ENCODE measurements around the gene AICDA.

AICDA gene

GRCh38 chr12:8559676-8560075 is 53.0 kb downstream of the AICDA start:
- Histone ChIP-seq H3K4me2 (ENCODE audit: insufficient read depth, low read length, poor library complexity, severe bottlenecking) (no peak overlapping the region), H4K8ac (ENCODE audit: low read depth, low read length) (no peak overlapping the region), H3K18ac (ENCODE audit: low read length) (no peak overlapping the region), H3K36me3 (replicated peaks in 1 of 2; ENCODE audit: control insufficient read depth in 2 of 2, insufficient read depth in 2 of 2, low read length in 2 of 2) (no peaks in the 10 kb centered on the region), H3K27ac (replicated peaks; ENCODE audit: low read length) (no peak overlapping the region), H2BK5ac (ENCODE audit: low read length) (no peak overlapping the region), H3K27me3 (ENCODE audit: control insufficient read depth in 3 of 3, insufficient read depth in 3 of 3, low read depth in 1 of 3, low read length in 3 of 3) (no peaks in the 10 kb centered on the region), H3K4ac (ENCODE audit: low read length) (no peak overlapping the region), H3K79me1 (ENCODE audit: low read depth, low read length) (no peaks in the 10 kb centered on the region), H3K4me3 (ENCODE audit: low read length in 2 of 2) (no peak overlapping the region), H2BK120ac (ENCODE audit: low read depth, low read length) (no peak overlapping the region), H3K14ac (ENCODE audit: low read length) (no peak overlapping the region), H2BK15ac (ENCODE audit: low read length) (no peak overlapping the region), H3K4me1 (ENCODE audit: control insufficient read depth in 2 of 2, insufficient read depth in 1 of 2, low read depth in 1 of 2, low read length in 2 of 2) (no peaks in the 10 kb centered on the region), H3K9me3 (replicated peaks in 1 of 2; ENCODE audit: control insufficient read depth in 2 of 2, insufficient read depth in 1 of 2, low read depth in 1 of 2, low read length in 2 of 2) (peaks cover 0 to 3% of the 10 kb centered on the region in 2 donors), H2AK5ac (ENCODE audit: low read depth, low read length) (no peak overlapping the region), H4K91ac (ENCODE audit: low read depth, low read length, poor library complexity) (no peak overlapping the region), H2AFZ (ENCODE audit: low read length) (no peak overlapping the region), H3K9ac (ENCODE audit: low read depth, low read length, poor library complexity) (no peak overlapping the region), H2BK12ac (ENCODE audit: low read length) (no peak overlapping the region), H3K23ac (ENCODE audit: low read depth, low read length, poor library complexity) (no peak overlapping the region)
- no CpG with 5 or more reads among the region's 11 CpGs for WGBS, 2 donors (ENCODE audit: extremely low coverage in 2 of 2, insufficient read length in 2 of 2, insufficient replicate concordance in 1 of 2)
- no peak for DNase-seq (ENCODE audit: low spot score)

DNA sequence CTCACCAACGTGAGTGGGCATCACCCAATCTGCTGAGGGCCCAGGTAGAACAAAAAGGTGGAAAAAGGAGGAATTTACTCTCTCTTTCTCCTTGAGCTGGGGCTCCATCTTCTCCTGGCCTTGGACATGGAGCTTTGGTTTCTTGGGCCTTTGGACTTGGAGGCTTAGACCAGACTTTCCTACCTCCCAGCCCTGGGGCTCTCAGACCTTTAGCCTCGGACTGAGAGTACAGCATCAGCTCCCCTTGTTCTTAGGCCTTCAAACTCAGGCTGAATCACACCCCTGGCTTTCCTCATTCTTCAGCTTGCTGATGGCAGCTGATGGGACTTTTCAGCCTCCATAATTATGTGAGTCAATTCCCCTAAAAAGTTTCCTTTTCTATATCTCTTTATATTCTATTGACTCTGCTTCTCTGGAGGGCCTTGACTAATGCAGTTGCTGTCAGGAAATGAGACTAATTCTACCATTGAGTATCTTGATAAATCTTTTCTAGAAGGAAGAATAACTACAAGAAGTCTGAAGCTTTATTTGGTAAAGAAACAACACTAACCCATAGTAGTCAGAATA is 56.0 kb downstream of the AICDA start:
- no peaks in the 10 kb centered on the region for H3K36me3 ChIP-seq (replicated peaks in 1 of 2; ENCODE audit: control insufficient read depth in 2 of 2, insufficient read depth in 2 of 2, low read length in 2 of 2)
- no peak overlapping the region for H2BK120ac ChIP-seq (ENCODE audit: low read depth, low read length)
- no peak overlapping the region for H3K9ac ChIP-seq (ENCODE audit: low read depth, low read length, poor library complexity)
- H3K27me3 ChIP-seq (ENCODE audit: control insufficient read depth in 3 of 3, insufficient read depth in 3 of 3, low read depth in 1 of 3, low read length in 3 of 3) = no peaks in the 10 kb centered on the region
- WGBS, 2 donors (ENCODE audit: extremely low coverage in 2 of 2, insufficient read length in 2 of 2, insufficient replicate concordance in 1 of 2) = no CpG with 5 or more reads among the region's 2 CpGs
- H4K8ac ChIP-seq (ENCODE audit: low read depth, low read length) = no peak overlapping the region
- H3K4me2 ChIP-seq (ENCODE audit: insufficient read depth, low read length, poor library complexity, severe bottlenecking) = no peak overlapping the region
- H4K91ac ChIP-seq (ENCODE audit: low read depth, low read length, poor library complexity) = no peak overlapping the region
- H2BK12ac ChIP-seq (ENCODE audit: low read length) = no peak overlapping the region
- H3K79me1 ChIP-seq (ENCODE audit: low read depth, low read length) = no peaks in the 10 kb centered on the region
- H2AFZ ChIP-seq (ENCODE audit: low read length) = no peak overlapping the region
- no peak overlapping the region for H3K27ac ChIP-seq (replicated peaks; ENCODE audit: low read length)
- no peaks in the 10 kb centered on the region for H3K4me1 ChIP-seq (ENCODE audit: control insufficient read depth in 2 of 2, insufficient read depth in 1 of 2, low read depth in 1 of 2, low read length in 2 of 2)
- H3K14ac ChIP-seq (ENCODE audit: low read length) = no peak overlapping the region
- H3K4me3 ChIP-seq (ENCODE audit: low read length in 2 of 2) = no peak overlapping the region
- H2BK15ac ChIP-seq (ENCODE audit: low read length) = no peak overlapping the region
- no peaks in the 10 kb centered on the region for H3K9me3 ChIP-seq (replicated peaks in 1 of 2; ENCODE audit: control insufficient read depth in 2 of 2, insufficient read depth in 1 of 2, low read depth in 1 of 2, low read length in 2 of 2)
- H3K23ac ChIP-seq (ENCODE audit: low read depth, low read length, poor library complexity) = no peak overlapping the region
- no peak overlapping the region for H2AK5ac ChIP-seq (ENCODE audit: low read depth, low read length)
- no peak overlapping the region for H3K18ac ChIP-seq (ENCODE audit: low read length)
- DNase-seq (ENCODE audit: low spot score) = no peak
- H2BK5ac ChIP-seq (ENCODE audit: low read length) = no peak overlapping the region
- H3K4ac ChIP-seq (ENCODE audit: low read length) = no peak overlapping the region

DNA sequence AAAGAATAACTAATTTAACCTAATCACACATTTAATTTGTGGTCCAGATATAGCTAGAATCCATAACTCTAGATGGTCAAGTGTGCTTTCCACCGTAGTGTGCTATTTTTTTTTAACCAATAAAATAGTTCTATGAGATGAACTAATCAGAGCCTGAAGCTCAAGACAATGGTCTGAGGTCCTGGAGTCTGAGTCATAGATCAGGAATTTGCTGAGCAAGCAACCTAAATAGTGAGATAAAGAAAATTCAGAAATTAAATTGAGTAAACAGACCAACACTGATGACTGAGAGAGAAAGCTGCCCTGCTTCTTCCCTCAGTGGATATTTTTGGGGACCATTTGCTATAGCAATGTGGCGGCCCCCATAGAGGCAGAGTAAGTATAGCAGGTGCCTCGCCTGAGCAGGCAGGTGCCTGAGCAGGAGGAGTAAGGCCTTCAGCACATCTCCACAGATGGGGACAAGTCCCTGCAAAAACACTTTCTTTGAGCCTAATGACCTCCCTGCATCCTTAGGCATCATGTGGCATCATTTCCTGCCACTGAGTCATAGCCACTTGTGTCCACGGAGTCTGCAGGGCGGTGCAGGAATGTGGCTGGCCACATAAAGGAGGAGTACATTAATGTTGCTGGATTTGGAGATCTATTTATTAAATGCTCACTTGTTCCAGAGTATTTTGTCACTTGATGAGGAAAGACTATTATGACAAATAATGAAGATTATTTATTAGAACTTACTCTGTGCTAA is 58.0 kb downstream of the AICDA start:
- no peak overlapping the region for H4K91ac ChIP-seq (ENCODE audit: low read depth, low read length, poor library complexity)
- no peak overlapping the region for H3K4me2 ChIP-seq (ENCODE audit: insufficient read depth, low read length, poor library complexity, severe bottlenecking)
- H3K36me3 ChIP-seq (replicated peaks in 1 of 2; ENCODE audit: control insufficient read depth in 2 of 2, insufficient read depth in 2 of 2, low read length in 2 of 2) = no peaks in the 10 kb centered on the region
- peak overlapping the region; percentile 39 for H3K14ac ChIP-seq (ENCODE audit: low read length)
- no peak for DNase-seq (ENCODE audit: low spot score)
- H3K4me1 ChIP-seq (ENCODE audit: control insufficient read depth in 2 of 2, insufficient read depth in 1 of 2, low read depth in 1 of 2, low read length in 2 of 2) = no peaks in the 10 kb centered on the region
- H3K27ac ChIP-seq (replicated peaks; ENCODE audit: low read length) = peak overlapping the region; percentile 16
- no peak overlapping the region for H3K4me3 ChIP-seq (ENCODE audit: low read length in 2 of 2)
- H3K27me3 ChIP-seq (ENCODE audit: control insufficient read depth in 3 of 3, insufficient read depth in 3 of 3, low read depth in 1 of 3, low read length in 3 of 3) = no peaks in the 10 kb centered on the region
- no peak overlapping the region for H2BK12ac ChIP-seq (ENCODE audit: low read length)
- H3K79me1 ChIP-seq (ENCODE audit: low read depth, low read length) = no peaks in the 10 kb centered on the region
- H2BK120ac ChIP-seq (ENCODE audit: low read depth, low read length) = no peak overlapping the region
- H2AK5ac ChIP-seq (ENCODE audit: low read depth, low read length) = no peak overlapping the region
- no peak overlapping the region for H2AFZ ChIP-seq (ENCODE audit: low read length)
- no peak overlapping the region for H3K4ac ChIP-seq (ENCODE audit: low read length)
- WGBS, 2 donors (ENCODE audit: extremely low coverage in 2 of 2, insufficient read length in 2 of 2, insufficient replicate concordance in 1 of 2) = no CpG with 5 or more reads among the region's 5 CpGs
- H3K23ac ChIP-seq (ENCODE audit: low read depth, low read length, poor library complexity) = no peak overlapping the region
- H2BK5ac ChIP-seq (ENCODE audit: low read length) = no peak overlapping the region
- no peaks in the 10 kb centered on the region for H3K9me3 ChIP-seq (replicated peaks in 1 of 2; ENCODE audit: control insufficient read depth in 2 of 2, insufficient read depth in 1 of 2, low read depth in 1 of 2, low read length in 2 of 2)
- no peak overlapping the region for H4K8ac ChIP-seq (ENCODE audit: low read depth, low read length)
- H2BK15ac ChIP-seq (ENCODE audit: low read length) = no peak overlapping the region
- no peak overlapping the region for H3K9ac ChIP-seq (ENCODE audit: low read depth, low read length, poor library complexity)
- H3K18ac ChIP-seq (ENCODE audit: low read length) = peak overlapping the region; percentile 7

- Histone ChIP-seq H4K8ac (ENCODE audit: low read depth, low read length) (no peak overlapping the region), H2AFZ (ENCODE audit: low read length) (no peak overlapping the region), H3K23ac (ENCODE audit: low read depth, low read length, poor library complexity) (no peak overlapping the region), H3K27me3 (ENCODE audit: control insufficient read depth in 3 of 3, insufficient read depth in 3 of 3, low read depth in 1 of 3, low read length in 3 of 3) (no peaks in the 10 kb centered on the region), H3K9ac (ENCODE audit: low read depth, low read length, poor library complexity) (no peak overlapping the region), H3K4me1 (ENCODE audit: control insufficient read depth in 2 of 2, insufficient read depth in 1 of 2, low read depth in 1 of 2, low read length in 2 of 2) (no peaks in the 10 kb centered on the region), H3K4me3 (ENCODE audit: low read length in 2 of 2) (no peak overlapping the region), H3K4ac (ENCODE audit: low read length) (no peak overlapping the region), H2BK15ac (ENCODE audit: low read length) (no peak overlapping the region), H3K79me1 (ENCODE audit: low read depth, low read length) (no peaks in the 10 kb centered on the region), H2BK5ac (ENCODE audit: low read length) (no peak overlapping the region), H3K36me3 (replicated peaks in 1 of 2; ENCODE audit: control insufficient read depth in 2 of 2, insufficient read depth in 2 of 2, low read length in 2 of 2) (no peaks in the 10 kb centered on the region), H3K27ac (replicated peaks; ENCODE audit: low read length) (no peak overlapping the region), H2AK5ac (ENCODE audit: low read depth, low read length) (no peak overlapping the region), H2BK12ac (ENCODE audit: low read length) (no peak overlapping the region), H3K14ac (ENCODE audit: low read length) (no peak overlapping the region), H3K4me2 (ENCODE audit: insufficient read depth, low read length, poor library complexity, severe bottlenecking) (no peak overlapping the region), H2BK120ac (ENCODE audit: low read depth, low read length) (no peak overlapping the region), H3K18ac (ENCODE audit: low read length) (no peak overlapping the region), H4K91ac (ENCODE audit: low read depth, low read length, poor library complexity) (no peak overlapping the region), H3K9me3 (replicated peaks in 1 of 2; ENCODE audit: control insufficient read depth in 2 of 2, insufficient read depth in 1 of 2, low read depth in 1 of 2, low read length in 2 of 2) (no peaks in the 10 kb centered on the region)
- WGBS, 2 donors (ENCODE audit: extremely low coverage in 2 of 2, insufficient read length in 2 of 2, insufficient replicate concordance in 1 of 2) = no CpG with 5 or more reads among the region's 6 CpGs
- DNase-seq (ENCODE audit: low spot score) = no peak
Observed at GRCh38 chr12:8553088-8553627, 59.5 kb downstream of the AICDA start.
